GM19043 (cell line): ENCODE measurements around the gene SMIM10L2A.
"Not testable (repeated sequence)": the region's sequence is repeated elsewhere in the genome, so short reads cannot be mapped to it uniquely, and the experiment has no call there.

ENCODE experiments used
- ATAC-seq: cut with Tn5 transposase; IDR thresholded peaks from one replicate; pipeline ENCODE4 v1.9.1; 2021; ENCODE audit warnings: low read depth; ENCODE audit not compliant: unreplicated experiment

Gene SMIM10L2A

DNA sequence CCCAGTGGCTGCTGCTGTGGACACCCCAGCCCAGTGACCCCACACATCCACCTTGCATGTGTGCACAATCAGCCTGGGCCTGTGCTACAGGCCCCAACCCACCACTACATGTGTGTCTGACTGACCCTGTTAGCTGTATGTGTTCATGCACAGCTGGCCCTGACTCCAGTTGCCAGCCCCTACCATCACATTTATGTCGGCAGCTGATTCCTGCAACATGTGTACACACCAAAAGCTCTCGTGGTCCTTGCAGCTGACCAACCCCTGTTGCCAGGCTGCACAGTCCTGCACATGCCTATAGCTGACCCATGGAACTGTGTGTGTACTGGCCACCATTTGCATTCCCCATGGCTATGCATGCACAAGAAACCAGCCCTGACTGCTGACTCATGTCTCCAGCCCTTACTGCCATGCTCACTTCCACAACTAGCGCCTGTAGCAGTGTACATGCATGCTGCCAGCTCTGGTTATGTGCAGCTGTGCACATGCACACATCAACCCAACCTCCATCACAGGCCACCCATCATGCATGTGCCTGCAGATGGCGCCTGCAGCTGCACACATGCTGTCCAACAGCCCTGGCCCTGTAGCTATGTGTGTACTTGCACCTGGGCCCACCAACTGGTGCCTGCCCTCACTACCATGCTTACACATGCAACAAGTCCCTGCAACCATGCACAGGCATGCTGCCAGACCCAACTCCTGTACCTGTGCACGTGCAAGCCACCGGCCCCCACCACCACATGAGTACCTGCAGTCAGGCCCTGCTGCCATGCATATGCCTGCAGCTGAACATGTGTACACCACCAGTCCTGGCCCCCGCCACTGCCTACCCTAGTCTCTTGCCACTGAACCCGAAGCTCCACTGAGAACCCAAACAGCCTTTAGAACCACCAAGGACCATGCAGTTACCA lies 28.1 kb downstream of the SMIM10L2A start:
- ATAC-seq = no peak

DNA sequence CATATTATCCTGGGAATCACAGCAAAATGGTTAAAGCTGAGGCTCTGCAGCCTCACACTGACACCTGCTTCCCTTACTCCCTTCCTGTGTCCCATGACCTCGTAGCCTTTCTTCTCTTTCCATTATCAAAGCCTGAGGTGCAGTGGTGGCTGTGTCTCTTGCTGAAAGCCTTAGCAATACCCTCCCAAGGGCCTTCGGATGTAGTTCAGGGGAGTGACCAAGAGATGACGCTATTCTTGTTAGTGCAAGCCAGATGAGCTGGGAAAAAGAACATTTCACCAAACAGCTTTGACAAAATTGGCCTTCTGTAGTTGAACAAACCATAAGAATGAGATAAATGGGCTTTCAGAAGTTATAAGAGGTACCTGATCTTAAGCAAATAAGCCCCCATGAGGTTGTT lies 31.6 kb downstream of the SMIM10L2A start:
- ATAC-seq = no peak

DNA sequence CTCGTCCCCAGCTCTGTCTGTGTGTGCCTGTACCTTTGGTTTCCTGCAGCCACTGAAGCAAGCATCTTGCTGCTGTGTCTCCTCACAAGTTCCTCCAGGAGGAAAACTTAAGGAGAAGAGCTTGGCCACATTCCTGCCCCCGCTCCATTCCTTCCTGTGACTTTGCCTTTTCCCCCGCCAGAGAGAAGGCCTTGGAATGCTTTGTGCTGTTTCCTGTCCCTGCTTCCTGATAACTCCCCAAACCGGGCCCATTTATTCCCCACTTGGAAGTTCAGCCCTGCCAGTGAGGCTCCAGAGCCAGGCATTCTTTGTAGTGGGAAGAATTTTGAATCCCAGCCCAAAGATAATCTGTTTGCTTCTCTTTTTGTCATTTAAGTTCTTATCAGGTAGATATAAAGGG lies 33.1 kb downstream of the SMIM10L2A start:
- no peak for ATAC-seq

DNA sequence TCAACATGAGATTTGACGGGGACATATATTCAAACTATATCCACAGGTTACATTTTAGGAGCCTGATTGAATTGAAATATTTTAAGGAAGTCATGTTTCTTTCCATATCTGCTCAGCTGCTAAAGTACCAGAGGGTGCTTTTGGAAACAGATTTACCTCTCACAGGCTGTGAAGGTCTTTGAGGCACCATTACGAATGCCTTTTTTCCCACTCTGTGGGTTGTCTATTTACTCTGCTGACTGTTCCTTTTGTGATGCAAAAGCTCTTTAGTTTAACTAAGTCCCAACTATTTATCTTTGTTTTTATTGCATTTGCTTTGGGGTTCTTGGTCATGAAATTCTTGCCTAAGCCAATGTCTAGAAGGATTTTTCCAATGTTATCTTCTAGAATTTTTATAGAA lies 40.0 kb downstream of the SMIM10L2A start:
- ATAC-seq = not testable (repeated sequence)

DNA sequence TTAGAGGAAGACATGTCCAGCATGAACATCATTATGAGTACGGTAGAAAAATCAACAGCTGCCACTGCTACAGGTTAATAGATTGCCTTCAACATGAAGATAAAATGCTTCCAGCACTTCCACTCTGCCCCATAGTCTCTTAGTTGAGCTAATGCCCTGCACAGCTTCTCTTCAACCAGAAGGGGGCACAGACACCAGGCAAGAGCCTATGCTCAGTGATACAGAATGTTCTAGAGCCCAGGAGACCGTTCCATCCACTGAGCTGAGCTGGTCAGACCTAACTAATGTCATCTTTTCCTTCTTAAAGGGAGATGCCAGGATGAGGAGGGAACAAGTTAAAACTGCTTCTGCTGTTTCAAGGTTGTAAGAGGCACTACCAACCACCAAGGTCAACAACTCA lies 42.2 kb downstream of the SMIM10L2A start:
- ATAC-seq = no peak

DNA sequence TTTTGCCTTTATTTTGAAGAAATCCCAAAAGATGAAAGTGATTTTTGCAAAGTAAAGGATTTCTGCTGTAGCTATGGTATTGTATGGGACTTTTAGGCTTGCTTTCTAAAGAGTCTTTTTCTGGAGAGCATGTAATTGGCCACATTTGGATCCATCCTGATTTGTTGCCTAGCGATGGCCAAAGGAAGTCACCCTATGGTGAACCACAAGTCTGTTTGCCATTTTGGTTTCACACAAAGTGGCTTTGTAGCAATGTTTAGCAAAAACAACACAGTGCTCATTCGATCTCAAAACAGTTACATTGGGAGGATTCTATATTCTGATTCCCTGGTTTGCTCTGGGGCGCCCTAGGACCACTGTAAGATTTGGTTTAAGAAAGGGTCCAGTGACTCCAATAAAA lies 54.6 kb downstream of the SMIM10L2A start:
- ATAC-seq = no peak

DNA sequence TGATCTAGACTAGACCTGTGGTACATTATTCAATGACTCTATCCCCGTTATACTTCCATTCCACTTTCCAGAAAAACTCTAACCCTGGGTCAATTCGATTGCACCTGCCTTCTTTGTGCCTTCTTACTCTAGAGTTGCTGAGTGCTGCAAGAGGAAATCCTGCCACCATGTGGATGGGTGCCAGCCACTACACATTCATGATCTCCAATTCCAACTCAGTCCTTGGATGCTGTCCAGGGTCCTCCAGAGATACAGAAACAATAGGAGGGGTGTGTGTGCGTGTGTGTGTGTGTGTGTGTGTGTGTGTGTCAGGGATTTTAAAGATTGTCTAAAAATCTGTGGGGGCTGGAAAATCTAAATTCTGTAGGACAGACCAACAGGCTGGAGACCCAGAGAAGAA lies 55.8 kb downstream of the SMIM10L2A start:
- no peak for ATAC-seq
